ENCODE results near the gene DNAH1.

DNAH1 gene

DNA sequence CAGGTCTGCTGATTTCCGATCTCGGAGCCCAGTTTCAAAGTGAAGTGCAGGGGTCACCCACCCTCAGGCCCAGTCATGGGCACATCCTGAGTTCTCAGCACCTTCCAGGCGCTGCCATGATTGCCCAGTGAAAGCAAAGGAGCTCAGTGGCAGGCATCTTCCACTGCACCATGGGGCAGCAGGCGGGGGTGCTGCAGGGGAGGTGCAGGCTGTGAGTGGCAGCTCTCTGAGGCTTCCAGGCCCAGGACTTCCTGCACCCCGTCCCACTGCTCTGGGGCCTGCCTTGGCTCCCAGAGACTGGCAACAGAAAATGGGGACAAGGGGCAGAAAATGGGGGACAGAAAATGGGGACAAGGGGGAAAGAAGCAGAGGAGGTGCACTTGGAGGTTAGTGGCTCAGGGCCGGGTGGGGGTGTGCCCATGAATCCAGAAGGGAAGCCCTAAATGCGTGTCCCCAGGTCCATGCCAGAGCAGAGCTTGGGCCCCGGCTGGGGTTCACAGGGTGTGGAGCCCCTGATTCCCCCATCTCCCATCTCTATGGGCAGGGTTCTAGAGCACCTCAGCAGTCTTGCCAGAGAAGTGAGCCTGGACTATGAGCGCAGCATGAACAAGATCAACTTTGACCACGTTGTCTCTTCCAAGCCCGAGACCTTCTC, 28.0 kb downstream of the DNAH1 start:
- no peak for DNase-seq

DNA sequence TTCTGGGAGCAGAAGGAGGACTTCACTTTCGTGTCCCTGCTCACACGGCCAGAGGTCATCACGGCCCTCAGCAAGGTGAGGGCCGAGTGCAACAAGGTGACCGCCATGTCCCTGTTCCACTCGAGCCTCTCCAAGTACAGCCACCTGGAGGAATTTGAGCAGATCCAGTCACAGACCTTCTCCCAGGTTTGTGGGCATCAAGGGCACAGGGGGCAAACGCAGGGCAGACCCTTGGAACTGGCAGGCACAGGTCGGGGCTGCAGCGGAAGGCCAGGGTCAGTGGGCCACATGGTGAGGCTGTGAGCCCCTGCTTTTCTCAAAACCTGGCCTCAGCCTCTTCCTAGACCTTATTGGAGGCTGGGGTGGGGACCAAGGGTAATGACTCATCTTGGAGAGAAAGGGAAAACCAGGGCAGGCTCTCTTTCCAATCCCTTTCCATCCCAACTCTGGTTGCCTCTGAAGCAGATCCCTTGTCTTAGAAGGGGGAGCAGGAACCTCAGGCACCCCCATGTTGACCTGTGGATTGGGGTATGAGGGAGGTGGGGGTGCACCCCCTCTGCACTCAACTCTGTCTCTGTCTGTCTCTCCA, 29.5 kb downstream of the DNAH1 start:
- DNase-seq, result no peak

DNA sequence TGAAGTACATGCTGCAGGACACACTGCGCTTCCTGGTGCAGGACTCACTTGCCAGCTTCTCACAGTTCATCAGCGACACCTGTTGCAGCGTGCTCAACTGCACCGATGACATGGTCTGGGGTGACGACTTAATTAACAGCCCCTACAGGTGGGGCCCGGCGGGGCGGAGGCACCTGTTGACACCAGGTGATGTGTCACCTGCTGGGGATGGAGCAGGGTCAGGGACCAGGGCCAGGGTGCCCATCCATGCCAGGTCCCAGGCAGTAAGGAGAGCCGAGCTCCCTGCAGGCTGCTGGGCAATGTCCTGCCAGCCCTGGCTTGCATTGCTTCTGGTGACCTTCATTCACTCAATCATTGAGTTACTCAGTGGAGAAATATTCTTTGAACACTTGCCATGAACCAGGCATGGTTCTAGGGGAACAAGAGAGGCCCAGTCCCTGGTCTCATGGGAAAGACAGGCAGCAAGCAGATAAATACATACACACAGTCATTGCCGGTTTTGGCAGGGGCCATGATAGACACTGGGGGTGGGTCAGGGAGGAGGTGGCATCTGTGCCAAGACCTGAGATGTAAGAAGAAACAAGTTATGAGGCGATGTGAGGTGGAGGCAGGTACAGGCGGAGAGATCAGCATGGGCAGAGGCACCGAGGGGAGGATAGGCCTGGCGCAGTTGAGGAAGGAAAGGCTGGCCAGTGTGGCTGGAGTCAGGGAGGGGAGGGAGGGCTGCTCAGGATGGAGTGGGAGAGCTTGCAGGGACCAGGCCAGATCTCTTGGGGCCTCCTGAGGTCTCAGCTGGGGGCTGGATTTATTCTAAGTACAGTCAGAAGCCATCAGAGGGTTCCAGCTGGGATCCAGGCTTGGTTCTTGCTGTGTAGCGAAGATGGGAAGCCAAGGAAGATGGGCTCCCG, 30.8 kb downstream of the DNAH1 start:
- no peak for DNase-seq

DNA sequence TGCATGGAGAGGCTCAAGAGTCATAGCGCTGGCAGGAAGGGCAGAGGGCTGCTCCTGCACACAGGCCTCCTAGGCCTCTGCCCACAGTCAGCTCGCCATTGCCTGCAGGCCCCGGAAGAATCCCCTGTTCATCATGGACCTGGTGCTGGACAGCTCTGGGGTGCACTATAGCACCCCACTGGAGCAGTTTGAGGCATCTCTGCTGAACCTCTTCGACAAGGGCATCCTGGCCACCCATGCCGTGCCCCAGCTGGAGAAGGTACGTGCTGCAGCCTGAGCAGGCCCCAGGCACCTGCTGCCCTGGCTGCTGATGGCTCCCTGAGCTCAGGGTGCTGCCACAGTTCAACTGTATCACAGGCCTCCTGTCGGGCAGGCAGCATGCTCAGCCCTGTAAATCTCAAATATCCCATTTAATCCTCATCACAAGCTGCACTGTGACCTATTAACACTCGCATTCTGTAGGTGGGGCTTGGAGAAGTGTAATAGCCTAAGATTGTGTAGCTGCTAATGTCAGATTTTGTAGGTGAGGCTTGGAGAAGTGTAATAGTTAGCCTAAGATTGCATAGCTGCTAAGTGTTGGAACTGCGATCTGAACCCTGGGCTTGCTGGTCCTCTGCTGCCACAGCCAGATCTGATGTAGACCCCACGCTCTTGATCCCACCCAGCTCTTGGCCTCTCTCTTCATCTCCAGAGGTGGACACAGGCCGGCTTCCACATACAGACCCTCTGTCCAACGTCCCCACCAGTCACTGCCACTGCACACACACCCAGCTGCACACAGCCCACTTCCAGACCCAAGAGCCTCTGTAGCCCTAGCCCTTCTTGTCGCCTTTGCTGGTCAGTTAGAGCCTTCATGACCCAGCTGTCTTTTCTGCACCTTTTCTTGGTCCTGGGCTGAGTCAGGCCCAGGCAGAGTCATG, 31.9 kb downstream of the DNAH1 start:
- DNase-seq, result no peak

DNA sequence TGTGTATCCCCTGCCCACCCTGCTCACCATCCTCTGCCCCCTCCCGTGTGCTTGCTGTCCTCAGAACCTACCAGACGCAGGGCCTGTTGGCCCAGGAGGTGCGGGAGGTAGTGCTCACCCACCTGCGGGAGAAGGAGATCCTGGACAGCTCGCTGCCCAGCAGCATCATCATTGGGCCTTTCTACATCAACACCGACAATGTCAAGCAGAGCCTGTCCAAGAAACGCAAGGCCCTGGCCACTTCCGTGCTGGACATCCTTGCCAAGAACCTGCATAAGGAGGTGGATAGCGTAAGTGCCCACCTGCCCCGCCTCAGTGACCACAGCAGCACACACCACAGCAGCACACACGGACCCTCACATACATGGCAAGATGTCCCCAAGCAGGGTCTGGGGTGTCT, 33.0 kb downstream of the DNAH1 start:
- no peak for DNase-seq

DNA sequence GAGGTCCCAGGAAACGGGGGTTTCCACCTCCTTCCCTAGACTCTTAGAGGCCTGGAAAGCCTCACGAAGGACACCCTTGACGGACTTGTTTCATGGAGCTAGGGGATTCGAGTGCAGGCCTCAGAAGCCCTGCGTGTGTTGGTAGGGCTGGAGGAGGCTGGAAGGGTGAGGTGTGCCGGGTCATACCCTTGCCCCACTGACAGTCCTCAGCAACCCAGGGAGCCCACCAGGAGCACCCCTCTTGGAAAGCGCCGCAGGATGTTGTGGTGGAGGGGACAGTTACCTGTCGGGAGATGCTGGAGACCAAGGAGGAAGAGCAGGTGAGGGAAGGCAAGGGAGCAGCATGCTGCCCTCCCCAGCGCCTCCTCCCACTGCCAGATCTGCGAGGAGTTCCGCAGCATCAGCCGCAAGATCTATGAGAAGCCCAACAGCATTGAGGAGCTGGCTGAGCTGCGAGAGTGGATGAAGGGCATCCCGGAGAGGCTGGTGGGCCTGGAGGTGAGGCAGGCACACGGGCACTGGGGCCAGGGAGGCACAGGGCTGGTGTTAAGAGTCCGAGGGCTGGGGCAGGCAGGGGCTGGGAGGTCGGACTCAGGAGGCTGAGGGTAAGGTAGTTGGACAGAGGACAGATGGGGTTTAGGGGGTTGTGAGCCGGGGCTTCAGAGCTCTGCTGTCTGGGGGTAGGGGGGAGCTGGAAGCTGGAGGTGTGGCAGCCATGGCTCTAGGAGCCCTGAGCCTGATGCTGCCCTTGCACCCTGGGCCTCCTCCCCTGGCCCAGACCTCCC, 33.7 kb downstream of the DNAH1 start:
- no peak for DNase-seq

DNA sequence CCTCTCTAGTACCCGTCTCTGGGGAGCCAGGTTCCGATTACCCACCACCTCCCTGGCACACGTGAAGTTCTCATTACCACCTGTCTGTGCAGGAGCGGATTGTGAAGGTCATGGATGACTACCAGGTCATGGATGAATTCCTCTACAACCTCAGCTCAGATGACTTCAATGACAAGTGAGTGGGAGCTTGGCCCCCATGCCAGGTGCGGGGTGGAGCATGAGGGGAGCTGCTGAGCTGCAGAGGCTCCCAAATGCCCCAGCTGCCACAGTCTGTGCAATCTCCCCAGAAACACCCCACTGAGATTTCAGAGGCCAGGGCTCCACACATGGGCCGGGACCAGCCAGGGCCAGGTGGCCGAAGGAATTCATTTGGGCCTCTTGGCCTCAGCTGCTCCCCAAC, 34.3 kb downstream of the DNAH1 start:
- DNase-seq, result no peak

DNA sequence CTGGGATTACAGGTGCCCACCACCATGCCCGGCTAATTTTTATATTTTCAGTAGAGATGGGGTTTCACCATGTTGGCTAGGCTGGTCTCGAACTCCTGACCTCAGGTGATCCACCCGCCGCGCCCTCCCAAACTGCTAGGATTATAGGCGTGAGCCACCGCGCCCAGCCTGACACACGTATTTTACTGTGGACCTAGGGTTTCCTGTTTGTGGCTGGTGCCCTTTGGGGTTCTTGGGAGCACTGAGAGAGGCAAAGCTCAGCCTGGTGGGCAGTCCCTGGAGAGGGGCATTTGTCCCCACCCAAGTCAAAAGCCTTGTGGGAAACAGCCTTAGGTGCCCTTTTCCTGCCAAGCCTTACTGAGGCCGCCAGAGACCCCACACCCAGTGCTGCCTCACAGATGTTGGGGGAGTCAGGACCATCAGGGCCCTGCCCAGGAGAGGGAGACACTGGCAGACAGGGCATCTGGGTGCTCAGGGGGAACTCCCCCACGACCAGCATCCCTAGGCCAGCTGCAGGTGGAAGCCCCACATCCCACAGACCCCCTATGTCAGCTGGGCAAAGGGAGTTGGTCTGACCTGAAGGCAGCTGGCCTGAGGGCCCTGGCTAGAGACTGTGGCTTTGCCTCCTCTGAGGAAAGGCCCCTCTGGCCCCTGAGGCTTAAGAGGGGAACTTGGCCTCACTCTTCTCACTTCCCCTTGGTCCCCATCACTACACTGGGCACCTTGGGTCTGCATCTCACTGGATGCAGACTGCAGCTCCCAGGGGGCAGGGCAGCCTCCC, 35.1 kb downstream of the DNAH1 start:
- DNase-seq, result peak; percentile 66

DNA sequence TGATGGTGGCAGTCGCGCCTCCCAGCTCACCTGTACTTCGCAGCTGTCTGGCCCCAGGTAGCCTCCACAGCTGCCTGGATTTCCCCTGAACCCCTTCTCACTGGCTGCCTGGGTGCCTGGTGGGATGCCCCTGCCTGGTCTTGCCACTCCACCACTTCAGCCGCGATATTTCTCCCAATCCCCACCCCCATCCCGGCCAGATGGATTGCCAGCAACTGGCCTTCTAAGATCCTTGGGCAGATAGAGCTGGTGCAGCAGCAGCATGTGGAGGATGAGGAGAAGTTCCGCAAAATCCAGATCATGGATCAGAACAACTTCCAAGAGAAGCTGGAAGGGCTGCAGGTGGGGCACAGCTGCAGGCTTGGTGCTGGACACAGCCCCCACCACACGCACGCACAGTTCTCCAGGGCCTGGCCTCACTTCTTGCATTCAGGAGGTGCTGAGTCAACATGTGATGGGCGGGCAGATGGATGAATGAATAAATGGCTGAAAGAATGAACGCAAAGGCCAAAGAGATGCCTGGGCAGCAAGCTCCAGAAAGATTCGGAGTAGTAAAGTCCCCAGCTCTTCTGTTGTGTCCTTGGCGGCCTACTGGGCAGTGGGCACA, 35.7 kb downstream of the DNAH1 start:
- no peak for DNase-seq

DNA sequence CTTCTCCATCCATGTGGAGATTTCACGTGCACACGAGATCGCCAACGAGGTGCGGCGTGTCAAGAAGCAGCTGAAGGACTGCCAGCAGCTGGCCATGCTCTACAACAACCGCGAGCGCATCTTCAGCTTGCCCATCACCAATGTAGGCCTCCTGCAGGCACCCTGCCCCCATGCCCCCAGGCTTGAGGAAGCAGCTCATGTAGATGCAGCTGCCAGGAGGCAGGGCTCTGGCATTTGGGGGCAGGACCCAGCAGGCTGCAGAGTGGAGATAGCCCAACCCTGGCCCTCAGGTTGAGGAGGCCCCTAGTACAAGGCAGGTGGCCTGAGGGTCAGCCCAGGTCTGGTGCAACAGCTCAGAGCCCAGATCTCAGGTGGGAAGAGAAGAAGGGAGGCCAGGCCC, 36.4 kb downstream of the DNAH1 start:
- no peak for DNase-seq

DNA sequence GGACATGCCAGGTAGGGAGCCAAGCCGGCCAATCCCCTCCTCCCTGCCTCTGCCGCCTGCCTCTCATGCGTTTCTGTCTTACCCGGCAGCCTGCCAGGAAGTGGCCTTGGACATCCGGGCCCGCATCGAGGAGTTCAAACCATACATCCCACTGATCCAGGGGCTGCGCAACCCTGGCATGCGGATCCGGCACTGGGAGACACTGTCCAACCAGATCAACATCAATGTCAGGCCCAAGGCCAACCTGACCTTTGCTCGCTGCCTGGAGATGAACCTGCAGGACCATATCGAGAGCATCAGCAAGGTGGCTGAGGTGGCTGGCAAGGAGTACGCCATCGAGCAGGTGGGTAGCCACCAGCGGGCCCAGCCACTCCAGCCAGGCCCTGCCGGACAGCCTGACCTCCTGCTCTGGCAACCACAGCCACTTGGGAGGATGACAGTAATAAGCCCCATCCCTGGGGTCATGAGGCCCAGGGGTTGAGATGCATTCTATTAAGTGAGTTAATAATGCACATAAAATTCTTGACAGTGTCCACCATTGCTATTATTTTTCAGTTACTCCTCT, 37.3 kb downstream of the DNAH1 start:
- no peak for DNase-seq

DNA sequence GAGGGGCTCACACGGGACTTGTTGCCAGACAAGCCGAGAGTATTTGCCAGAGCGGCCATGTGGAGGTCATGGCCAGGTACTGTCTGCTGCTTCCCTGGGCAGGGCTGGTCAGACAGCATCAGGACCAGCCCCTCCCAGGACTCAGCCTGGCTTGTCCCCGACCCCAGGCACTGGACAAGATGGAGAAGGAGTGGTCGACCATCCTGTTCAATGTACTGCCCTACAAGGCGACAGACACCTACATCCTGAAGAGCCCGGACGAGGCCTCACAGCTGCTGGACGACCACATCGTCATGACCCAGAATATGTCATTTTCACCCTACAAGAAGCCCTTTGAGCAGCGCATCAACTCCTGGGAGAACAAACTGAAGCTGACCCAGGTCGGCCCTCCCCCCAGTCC, 38.6 kb downstream of the DNAH1 start:
- no peak for DNase-seq

DNA sequence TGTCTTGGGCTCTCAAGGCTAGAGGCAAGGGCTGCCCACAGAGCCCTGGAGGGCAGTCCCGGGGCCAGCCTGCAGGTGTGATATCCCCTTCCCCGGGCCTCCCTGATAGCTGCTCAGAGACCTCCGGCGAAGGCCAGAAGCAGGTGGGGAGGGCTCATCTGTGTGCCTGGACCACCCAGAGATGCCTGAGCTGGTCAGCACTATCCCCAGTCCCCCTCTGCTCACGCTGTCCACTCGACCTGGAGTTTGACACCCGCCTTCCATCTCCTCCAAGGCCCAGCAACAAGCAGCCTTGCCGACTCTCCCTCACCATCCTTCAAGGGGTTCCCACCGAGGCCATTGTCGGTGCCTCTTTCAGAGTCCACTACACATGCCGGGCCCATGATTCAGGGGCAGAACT, 39.4 kb downstream of the DNAH1 start:
- no peak for DNase-seq

DNA sequence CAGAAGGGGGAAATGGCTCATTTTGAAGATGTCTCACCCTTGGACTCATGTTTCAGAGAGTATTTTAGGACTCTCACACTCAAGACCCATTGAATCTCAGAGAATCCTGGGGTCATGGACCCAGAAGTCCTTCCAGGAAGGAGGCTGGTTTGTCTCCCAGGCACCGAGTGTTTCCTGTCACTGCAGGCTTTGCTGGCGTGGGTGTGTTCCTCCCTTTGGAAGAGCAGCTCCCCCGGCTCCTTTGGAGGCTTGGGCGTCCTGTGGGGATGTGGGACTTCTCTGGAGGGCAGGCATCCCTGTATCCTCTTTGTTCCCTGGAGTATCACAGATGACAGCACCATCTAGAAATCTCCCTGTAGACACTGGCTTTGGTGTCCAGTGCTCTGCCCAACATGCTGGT, 40.0 kb downstream of the DNAH1 start:
- no peak for DNase-seq

DNA sequence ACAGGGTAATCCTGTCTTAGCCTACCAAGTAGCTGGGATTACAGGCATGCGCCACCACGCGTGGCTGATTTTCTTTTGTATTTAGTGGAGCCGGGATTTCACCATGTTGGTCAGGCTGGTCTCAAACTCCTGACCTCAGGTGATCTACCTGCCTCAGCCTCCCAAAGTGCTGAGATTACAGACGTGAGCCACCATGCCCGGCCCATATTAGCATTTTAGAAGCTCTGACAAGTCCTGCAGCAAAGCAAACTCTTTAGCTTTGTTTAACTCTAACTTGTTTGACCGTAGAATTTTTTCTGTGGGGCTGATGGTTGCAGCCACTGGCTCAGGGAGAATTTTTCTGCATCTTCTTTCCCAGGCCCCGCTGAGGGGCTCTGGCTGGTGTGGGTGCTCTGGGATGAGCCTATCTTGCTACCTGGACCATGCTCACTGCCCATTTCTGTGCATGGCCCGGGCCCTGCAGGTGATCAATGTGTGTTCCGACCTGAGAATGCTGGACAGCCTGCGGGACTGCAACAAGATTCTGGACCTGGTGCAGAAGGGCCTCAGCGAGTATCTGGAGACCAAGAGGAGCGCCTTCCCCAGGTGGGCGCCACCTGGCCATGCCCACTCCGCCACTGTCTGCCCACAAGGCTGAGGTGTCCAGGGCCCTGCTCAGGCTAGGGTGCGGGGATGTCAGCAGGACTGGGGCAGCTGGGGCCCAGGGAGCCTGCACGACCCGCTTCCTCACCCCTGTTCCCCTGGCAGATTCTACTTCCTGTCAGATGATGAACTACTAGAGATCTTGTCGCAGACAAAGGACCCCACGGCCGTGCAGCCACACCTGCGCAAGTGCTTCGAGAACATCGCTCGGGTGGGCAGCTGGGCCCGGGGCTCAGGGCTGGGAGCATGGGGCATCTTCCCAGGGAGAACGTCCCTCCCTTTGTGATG, 41.3 kb downstream of the DNAH1 start:
- DNase-seq, result no peak

DNA sequence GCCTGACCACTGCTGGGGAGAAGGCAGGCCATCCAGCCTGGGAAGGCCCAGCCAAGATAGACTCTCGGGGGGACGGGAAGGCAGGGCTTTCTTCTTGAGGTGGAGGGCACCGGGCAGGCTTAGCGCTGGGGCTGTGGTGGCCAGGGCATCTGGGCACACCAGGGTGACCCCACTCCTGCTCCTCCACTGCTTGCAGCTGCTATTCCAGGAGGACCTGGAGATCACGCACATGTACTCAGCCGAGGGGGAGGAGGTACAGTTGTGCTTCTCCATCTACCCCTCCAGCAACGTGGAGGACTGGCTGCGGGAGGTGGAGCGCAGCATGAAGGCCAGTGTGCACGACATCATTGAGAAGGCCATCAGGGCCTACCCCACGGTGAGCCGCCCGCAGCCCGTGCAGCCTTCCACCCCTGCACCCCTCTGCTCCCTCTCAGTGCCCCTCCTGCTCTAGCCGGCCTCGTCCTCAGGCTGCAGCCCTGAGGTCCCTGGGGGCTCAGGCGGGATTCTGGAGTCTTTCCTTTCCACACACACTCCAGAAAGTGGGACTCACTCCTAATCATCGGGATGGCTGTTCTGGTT, 42.3 kb downstream of the DNAH1 start:
- no peak for DNase-seq

DNA sequence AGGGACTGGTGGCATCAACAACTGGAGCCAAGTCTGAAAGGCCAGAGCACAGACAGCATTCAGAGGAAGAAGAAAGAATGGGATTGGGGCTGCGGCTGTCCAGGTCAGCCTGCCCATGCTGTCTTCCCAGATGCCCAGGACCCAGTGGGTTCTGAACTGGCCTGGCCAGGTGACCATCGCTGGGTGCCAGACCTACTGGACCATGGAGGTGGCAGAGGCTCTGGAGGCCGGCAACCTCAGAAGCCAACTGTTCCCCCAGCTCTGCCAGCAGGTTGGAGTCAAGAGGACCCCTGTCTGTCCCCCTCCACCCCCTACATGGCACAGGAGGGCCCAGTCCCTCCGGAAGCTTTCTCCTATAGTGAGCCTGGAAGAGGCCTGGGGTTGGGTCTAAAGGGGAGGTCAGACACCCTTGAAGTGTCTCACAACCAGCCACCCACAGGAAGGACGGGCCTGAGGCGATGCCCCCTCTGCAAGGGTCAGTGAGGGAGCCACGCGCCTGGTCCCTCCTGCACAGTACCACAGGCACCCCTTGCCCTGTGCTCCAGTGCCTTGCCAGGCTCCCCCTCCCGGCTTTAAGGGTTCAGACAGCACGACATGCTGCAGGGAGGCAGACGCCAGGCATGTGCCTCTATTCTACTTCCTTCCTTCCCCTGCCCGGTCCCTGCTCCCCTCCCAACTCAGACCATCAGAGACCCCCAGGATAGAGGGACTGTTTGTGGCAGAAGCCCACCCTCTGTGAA, 43.2 kb downstream of the DNAH1 start:
- no peak for DNase-seq

DNA sequence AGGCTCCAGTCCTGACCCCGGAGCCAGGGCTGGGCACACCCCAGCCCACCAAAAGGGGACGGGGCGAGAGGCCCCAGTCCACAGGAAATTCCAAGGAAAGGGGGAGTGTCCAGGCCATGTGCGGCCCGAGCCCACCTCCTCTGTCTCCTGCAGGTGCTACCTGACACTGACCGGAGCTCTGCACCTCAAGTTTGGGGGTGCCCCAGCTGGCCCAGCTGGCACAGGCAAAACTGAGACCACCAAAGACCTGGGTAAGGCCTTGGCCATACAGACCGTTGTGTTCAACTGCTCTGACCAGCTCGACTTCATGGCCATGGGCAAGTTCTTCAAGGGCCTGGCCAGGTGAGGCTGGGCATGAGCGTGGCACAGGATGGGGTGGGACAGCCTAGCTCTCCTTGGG, 44.9 kb downstream of the DNAH1 start:
- no peak for DNase-seq

All from MV-4-11 (cell line).